ENCODE results near the gene INPP5D.

DNA sequence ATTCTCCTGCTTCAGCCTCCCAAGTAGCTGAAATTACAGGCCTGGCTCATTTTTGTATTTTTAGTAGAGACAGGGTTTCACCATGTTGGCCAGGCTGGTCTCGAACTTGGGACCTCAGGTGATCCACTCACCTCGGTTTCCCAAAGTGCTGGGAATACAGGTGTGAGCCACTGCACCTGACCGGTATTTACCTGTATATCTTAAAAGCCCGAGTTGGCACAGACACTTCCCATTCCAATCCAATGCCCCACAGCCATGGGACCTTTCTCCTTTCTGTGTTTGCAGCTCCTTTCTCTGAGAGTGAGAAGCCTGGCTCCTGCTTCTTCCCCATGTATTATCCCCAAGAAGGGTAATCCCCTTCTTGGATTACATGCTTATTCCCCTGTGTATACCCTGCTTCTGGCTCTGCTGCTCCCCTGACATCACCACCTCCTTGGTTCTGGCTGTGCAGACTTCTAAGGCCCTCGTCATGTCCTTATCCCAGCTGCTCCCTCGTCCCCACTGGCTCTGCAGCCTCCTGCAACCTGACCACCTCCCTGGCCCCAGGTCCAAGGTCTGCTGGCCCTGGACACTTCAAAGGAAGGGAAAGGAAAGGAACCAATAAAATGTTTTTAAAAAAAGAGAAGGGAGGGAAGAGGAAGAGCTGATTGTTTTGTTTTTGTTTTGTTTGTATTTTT lies 52.8 kb downstream of the INPP5D start:
- TF ChIP-seq, protein P1, sequence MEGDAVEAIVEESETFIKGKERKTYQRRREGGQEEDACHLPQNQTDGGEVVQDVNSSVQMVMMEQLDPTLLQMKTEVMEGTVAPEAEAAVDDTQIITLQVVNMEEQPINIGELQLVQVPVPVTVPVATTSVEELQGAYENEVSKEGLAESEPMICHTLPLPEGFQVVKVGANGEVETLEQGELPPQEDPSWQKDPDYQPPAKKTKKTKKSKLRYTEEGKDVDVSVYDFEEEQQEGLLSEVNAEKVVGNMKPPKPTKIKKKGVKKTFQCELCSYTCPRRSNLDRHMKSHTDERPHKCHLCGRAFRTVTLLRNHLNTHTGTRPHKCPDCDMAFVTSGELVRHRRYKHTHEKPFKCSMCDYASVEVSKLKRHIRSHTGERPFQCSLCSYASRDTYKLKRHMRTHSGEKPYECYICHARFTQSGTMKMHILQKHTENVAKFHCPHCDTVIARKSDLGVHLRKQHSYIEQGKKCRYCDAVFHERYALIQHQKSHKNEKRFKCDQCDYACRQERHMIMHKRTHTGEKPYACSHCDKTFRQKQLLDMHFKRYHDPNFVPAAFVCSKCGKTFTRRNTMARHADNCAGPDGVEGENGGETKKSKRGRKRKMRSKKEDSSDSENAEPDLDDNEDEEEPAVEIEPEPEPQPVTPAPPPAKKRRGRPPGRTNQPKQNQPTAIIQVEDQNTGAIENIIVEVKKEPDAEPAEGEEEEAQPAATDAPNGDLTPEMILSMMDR (IDR thresholded peaks at IDR 0.05), result no peak
- no peak for TF ChIP-seq POLR2A (IDR thresholded peaks at IDR 0.05)
